K562 (cell line): ENCODE data around the gene OR2L5. TPM values are rescaled to one million over a fixed set of nuclear protein-coding genes. Genes with fewer than 3 reads are reported as not detected.

Source experiments
- ATAC-seq: fragments of 200-7000 bp; cut with Tn5 transposase; 3 replicates; pipeline ENCODE4 v1.9.1; 2020; ENCODE audit warnings: moderate library complexity
- BruUV-seq: library from RNA; stranded (reverse); fragments of 400-500 nt; replicated peaks from 2 replicates; lab custom pipeline; 2021; lab: Mats Ljungman, UMichigan
- CTCF ChIA-PET: fragments of 300-600 bp; formaldehyde crosslinking; extraction: SDS; loops from one replicate; lab custom pipeline; 2021; ENCODE audit warnings: low intra/inter-chr PET ratio; lab: Yijun Ruan, JAX
- POLR2A ChIA-PET: fragments of 300-600, 350-650 bp; sonication (Branson Sonifier 250); formaldehyde crosslinking; extraction: SDS; loops from one replicate; lab custom pipeline; 2021; ENCODE audit warnings: antibody characterized with exemption, inconsistent platforms; lab: Yijun Ruan, JAX
- DNase-seq, 4 experiments: peaks; one replicate each; pipeline versions ENCODE4 v3.0.0 to v3.0.0-alpha.2; 2011 to 2018; ENCODE audit warnings: low spot score in 3 of 4, mixed read lengths in 3 of 4; ENCODE audit errors: extremely low read depth in 1 of 4
- FAIRE-seq: peaks from 2 replicates; lab custom pipeline; 2011; peaks lifted over from hg19 to GRCh38; lab: Jason Lieb, UNC
- H2AFZ ChIP-seq: 2 replicates; pipeline ENCODE4 v1.6.0; 2011; ENCODE audit warnings: low read depth, low read length, control low read depth, inconsistent platforms
- H3K27ac ChIP-seq: fragments of 200-600 bp; 3 replicates; pipeline ENCODE4 v1.8.0; 2011; ENCODE audit warnings: low read depth, mild to moderate bottlenecking, control low read depth, inconsistent platforms, low read length, moderate library complexity, mixed read lengths; ENCODE audit errors: extremely low read depth
- H3K27me3 ChIP-seq, 2 experiments: fragments of 300-600 bp in 1 of 2; 2 replicates in 1 of 2; 3 replicates in 1 of 2; pipeline versions ENCODE4 v1.6.0 to v1.8.0; 2011; ENCODE audit warnings: inconsistent platforms in 2 of 2, low read length in 2 of 2, mild to moderate bottlenecking in 1 of 2, mixed read lengths in 1 of 2, moderate library complexity in 1 of 2; ENCODE audit not compliant: control insufficient read depth in 2 of 2, insufficient read depth in 2 of 2
- H3K36me3 ChIP-seq: fragments of 300-600 bp; 3 replicates; pipeline ENCODE4 v1.8.0; 2011; ENCODE audit warnings: mild to moderate bottlenecking, low read length, inconsistent platforms; ENCODE audit not compliant: control insufficient read depth, insufficient read depth
- H3K4me1 ChIP-seq, 2 experiments: fragments of 200-600 bp in 1 of 2; replicated peaks in 1 of 2; 2 replicates in 1 of 2; 3 replicates in 1 of 2; pipeline versions ENCODE4 v1.5.1 to v1.8.0; 2011; ENCODE audit warnings: inconsistent platforms in 2 of 2, low read length in 2 of 2, mild to moderate bottlenecking in 1 of 2, mixed read lengths in 1 of 2, moderate library complexity in 1 of 2; ENCODE audit not compliant: control insufficient read depth in 2 of 2, insufficient read depth in 2 of 2
- H3K4me2 ChIP-seq: 2 replicates; pipeline ENCODE4 v1.6.1; 2011; ENCODE audit warnings: low read length, control low read depth, inconsistent platforms, mixed read lengths; ENCODE audit not compliant: insufficient read depth
- H3K4me3 ChIP-seq: fragments of 200-600 bp; sonication (generic), shearing (Covaris generic); 2 replicates; pipeline ENCODE4 v1.5.1; 2016; ENCODE audit warnings: control low read depth, inconsistent platforms
- H3K79me2 ChIP-seq: fragments of 200-600 bp; 3 replicates; pipeline ENCODE4 v1.8.0; 2011; ENCODE audit warnings: low read length, inconsistent platforms; ENCODE audit not compliant: control insufficient read depth, insufficient read depth
- H3K9ac ChIP-seq, 2 experiments: 2 replicates each; pipeline versions ENCODE4 v1.6.0 to v1.6.1; 2011; ENCODE audit warnings: low read depth in 2 of 2, low read length in 2 of 2, control low read depth in 1 of 2, inconsistent platforms in 1 of 2, mild to moderate bottlenecking in 1 of 2, mixed read lengths in 1 of 2; ENCODE audit not compliant: insufficient read depth in 1 of 2
- H3K9me1 ChIP-seq: one replicate; pipeline ENCODE4 v1.6.0; 2011; ENCODE audit warnings: inconsistent platforms, mild to moderate bottlenecking, low read length, moderate library complexity; ENCODE audit not compliant: control insufficient read depth, insufficient read depth
- H3K9me3 ChIP-seq: replicated peaks from 2 replicates; pipeline ENCODE4 v1.5.1; 2011; ENCODE audit warnings: low read depth, low read length, inconsistent platforms; ENCODE audit not compliant: control insufficient read depth, insufficient read depth
- H4K20me1 ChIP-seq: replicated peaks from 2 replicates; pipeline ENCODE4 v1.6.1; 2011; ENCODE audit warnings: low read length, inconsistent platforms, mixed read lengths; ENCODE audit not compliant: control insufficient read depth, insufficient read depth
- CCNT2 ChIP-seq: IDR thresholded peaks from 2 replicates; pipeline ENCODE4 v1.6.1; 2011; ENCODE audit warnings: borderline replicate concordance, low read depth, mild to moderate bottlenecking, moderate library complexity, mixed read lengths, low read length; ENCODE audit not compliant: insufficient read length; ENCODE audit errors: extremely low read depth
- FOSL1 ChIP-seq: fragments of 200-800 bp; sonication (Bioruptor generic); conservative IDR thresholded peaks from 2 replicates; pipeline ENCODE4 v1.6.1; 2016; ENCODE audit warnings: missing genetic modification characterization, missing compliant biosample characterization
- HDAC6 ChIP-seq: IDR thresholded peaks from 2 replicates; pipeline ENCODE4 v1.6.1; 2012; ENCODE audit warnings: low read depth, mild to moderate bottlenecking, control low read depth, inconsistent platforms, low read length, moderate library complexity
- KDM5B ChIP-seq: fragments of 200-600 bp; sonication (generic); IDR thresholded peaks from 2 replicates; pipeline ENCODE4 v1.6.1; 2012; ENCODE audit warnings: low read depth, mild to moderate bottlenecking, moderate library complexity, low read length, control low read depth, inconsistent platforms; ENCODE audit not compliant: insufficient replicate concordance
- MAZ ChIP-seq, 2 experiments: fragments of 450-650 bp in 1 of 2; sonication (generic) in 1 of 2; formaldehyde crosslinking; IDR thresholded peaks in 1 of 2; conservative IDR thresholded peaks in 1 of 2; 2 replicates each; pipeline versions ENCODE4 v1.4.0 to v1.5.0; 2020; ENCODE audit warnings: mild to moderate bottlenecking in 1 of 2, missing genetic modification reagents in 1 of 2
- NFYB ChIP-seq: IDR thresholded peaks from 2 replicates; pipeline ENCODE4 v1.6.1; 2011; ENCODE audit warnings: mild to moderate bottlenecking, moderate library complexity; ENCODE audit not compliant: insufficient read length; ENCODE audit errors: extremely low read depth
- RCOR1 ChIP-seq, 2 experiments: IDR thresholded peaks; 2 replicates each; pipeline ENCODE4 v1.6.1; 2012; ENCODE audit warnings: low read depth in 2 of 2, low read length in 2 of 2, borderline replicate concordance in 1 of 2, improper control_type of control experiment in 1 of 2
- SRSF1 ChIP-seq: fragments of 200-400 bp; formaldehyde crosslinking; IDR thresholded peaks from 2 replicates; pipeline ENCODE4 v1.6.1; 2017; ENCODE audit warnings: mild to moderate bottlenecking, low read depth, low read length, moderate library complexity
- TAF7 ChIP-seq: fragments of 450-650 bp; IDR thresholded peaks from 2 replicates; pipeline ENCODE4 v1.6.1; 2016; ENCODE audit warnings: missing genetic modification characterization, missing compliant biosample characterization
- THRB ChIP-seq: fragments of 450-650 bp; formaldehyde crosslinking; conservative IDR thresholded peaks from 2 replicates; pipeline ENCODE4 v1.4.0; 2022; ENCODE audit warnings: mild to moderate bottlenecking, missing genetic modification characterization
- TOE1 ChIP-seq, 2 experiments: fragments of 450-650 bp in 1 of 2; sonication (generic) in 1 of 2; formaldehyde crosslinking in 1 of 2; IDR thresholded peaks; 2 replicates each; pipeline versions ENCODE4 v1.7.1 to v1.8.0; 2016 to 2022; ENCODE audit warnings: borderline replicate concordance in 2 of 2, mild to moderate bottlenecking in 2 of 2, antibody characterized with exemption in 1 of 2, inconsistent platforms in 1 of 2, low read depth in 1 of 2, missing genetic modification reagents in 1 of 2, moderate library complexity in 1 of 2
- ZBTB26 ChIP-seq: fragments of 450-650 bp; formaldehyde crosslinking; IDR thresholded peaks from 2 replicates; pipeline ENCODE4 v1.4.0; 2022; ENCODE audit warnings: missing genetic modification characterization
- ZC3H8 ChIP-seq: fragments of 450-650 bp; IDR thresholded peaks from 2 replicates; pipeline ENCODE4 v1.6.1; 2017
- ZNF224 ChIP-seq: sonication (generic); formaldehyde crosslinking; IDR thresholded peaks from 2 replicates; pipeline ENCODE4 v1.8.0; 2022; ENCODE audit warnings: mild to moderate bottlenecking, missing genetic modification reagents
- ZNF398 ChIP-seq: fragments of 250-450 bp; sonication (Bioruptor Pico); IDR thresholded peaks from 2 replicates; pipeline ENCODE4 v1.8.0; 2021; ENCODE audit warnings: moderate library complexity, mild to moderate bottlenecking, inconsistent platforms
- ZNF512 ChIP-seq: IDR thresholded peaks from 2 replicates; pipeline ENCODE4 v1.6.1; 2016; ENCODE audit warnings: missing genetic modification characterization, missing compliant biosample characterization
- WGBS: fragments of 100-300 bp; shearing (Covaris generic); methylation state at CpG from one replicate; pipeline ENCODE4 v1.1.6; 2016; ENCODE audit warnings: low coverage, mixed read lengths; ENCODE audit not compliant: insufficient coverage; ENCODE audit errors: missing lambda C conversion rate; 5-methylcytosine and 5-hydroxymethylcytosine counted together
- in situ Hi-C: fragments of 300-500 bp; cut with MboI; formaldehyde crosslinking; loops from 4 replicates; pipeline ENCODE4 v1.15.0; 2018; ENCODE audit warnings: inconsistent platforms, mixed read lengths
- intact Hi-C: fragments of 100-400 bp; cut with micrococcal nuclease; formaldehyde crosslinking; loops from 2 replicates; pipeline ENCODE4 v1.14.2; 2022
- polyA plus RNA-seq, 8 experiments: library from polyadenylated mRNA; depleted of rRNA in 4 of 8; stranded (reverse) in 5 of 8; unstranded in 3 of 8; fragments of >200 nt; fragmentation: Nextera tagmentation in 2 of 8; fragmentation: Illumina TruSeq in 1 of 8; extraction: Ambion mirVana in 2 of 8; extraction: Trizol in 1 of 8; gene quantifications; 2 replicates each; pipeline versions ENCODE4 v1.2.1 to v1.2.3, GENCODE V29; 2011 to 2014; ENCODE audit warnings: inconsistent platforms in 1 of 8, missing spikeins in 1 of 8
- total RNA-seq, 7 experiments: library from RNA; depleted of rRNA in 6 of 7; stranded (reverse); fragments of >200 nt in 6 of 7; fragmentation: Illumina TruSeq in 2 of 7; extraction: Trizol in 2 of 7; gene quantifications; 2 replicates each; pipeline versions ENCODE4 v1.2.1 to v1.2.3, GENCODE V29; 2011 to 2021; ENCODE audit warnings: low replicate concordance in 1 of 7

The OR2L5 gene
- total and polyA plus RNA-seq, 9 of the 15 experiments (the other 6 are each of a cell fraction or from before 2014, with no cell fraction given), result 0.03 TPM; not detected in 8

- no peak for TF ChIP-seq ZBTB26 (CRISPR knock-in tag)
- no peak for TF ChIP-seq HDAC6
- no peak for TF ChIP-seq ZC3H8
- no peak for TF ChIP-seq ZNF224 (CRISPR knock-in tag)
- no peak for TF ChIP-seq KDM5B
- TF ChIP-seq RCOR1 (IDR thresholded peaks at IDR 0.05; ENCODE audit: borderline replicate concordance in 1 of 2, low read depth in 2 of 2, low read length in 2 of 2), result no peak
- TF ChIP-seq TAF7 (tag), result no peak
- TF ChIP-seq CCNT2, result no peak
- TF ChIP-seq ZNF398, result no peak
- TF ChIP-seq NFYB, result no peak
- TF ChIP-seq ZNF512 (tag), result no peak
- TF ChIP-seq THRB (CRISPR knock-in tag), result no peak
- TF ChIP-seq FOSL1 (tag), result no peak
- TF ChIP-seq MAZ (CRISPR knock-in tag; conservative IDR thresholded peaks at IDR 0.05 in 1 of 2, IDR thresholded peaks at IDR 0.05 in 1 of 2), result no peak
- no peak for TF ChIP-seq TOE1 (IDR thresholded peaks at IDR 0.05; ENCODE audit: borderline replicate concordance)
- TF ChIP-seq TOE1 (CRISPR knock-in tag; IDR thresholded peaks at IDR 0.05; ENCODE audit: borderline replicate concordance, low read depth), result no peak
- TF ChIP-seq SRSF1, result no peak
- Histone ChIP-seq H3K9me3 (no peaks in the 10 kb centered on the region), H3K9me1 (no peaks in the 10 kb centered on the region), H3K27me3 (no peaks in the 10 kb centered on the region), H3K4me2 (no peak overlapping the region), H3K79me2 (no peaks in the 10 kb centered on the region), H2AFZ (no peak overlapping the region), H4K20me1 (no peaks in the 10 kb centered on the region), H3K4me3 (no peak overlapping the region), H3K36me3 (no peaks in the 10 kb centered on the region), H3K9ac (no peak overlapping the region), H3K27ac (no peak overlapping the region), H3K4me1 (no peaks in the 10 kb centered on the region)
- ATAC-seq, result no peak
- no peak for DNase-seq
- WGBS, result 0% methylated on average over 1 of the region's 1 CpG
- in situ Hi-C loops (no loop called here), intact Hi-C loops (no loop called here)
- ChIA-PET POLR2A (no interaction called here), CTCF (no interaction called here)
- FAIRE-seq, result no peak
- BruUV-seq, result no TSS peak
Measured at GRCh38 chr1:248047008-248047407, 33.5 kb downstream of the OR2L5 start.
